ENCODE results near the gene TSSK2. TPM values are rescaled to one million over a fixed set of nuclear protein-coding genes. Genes with fewer than 3 reads are reported as not detected.

Gene TSSK2
- total RNA-seq, 2 experiments from 2014 or later: not detected

DNA sequence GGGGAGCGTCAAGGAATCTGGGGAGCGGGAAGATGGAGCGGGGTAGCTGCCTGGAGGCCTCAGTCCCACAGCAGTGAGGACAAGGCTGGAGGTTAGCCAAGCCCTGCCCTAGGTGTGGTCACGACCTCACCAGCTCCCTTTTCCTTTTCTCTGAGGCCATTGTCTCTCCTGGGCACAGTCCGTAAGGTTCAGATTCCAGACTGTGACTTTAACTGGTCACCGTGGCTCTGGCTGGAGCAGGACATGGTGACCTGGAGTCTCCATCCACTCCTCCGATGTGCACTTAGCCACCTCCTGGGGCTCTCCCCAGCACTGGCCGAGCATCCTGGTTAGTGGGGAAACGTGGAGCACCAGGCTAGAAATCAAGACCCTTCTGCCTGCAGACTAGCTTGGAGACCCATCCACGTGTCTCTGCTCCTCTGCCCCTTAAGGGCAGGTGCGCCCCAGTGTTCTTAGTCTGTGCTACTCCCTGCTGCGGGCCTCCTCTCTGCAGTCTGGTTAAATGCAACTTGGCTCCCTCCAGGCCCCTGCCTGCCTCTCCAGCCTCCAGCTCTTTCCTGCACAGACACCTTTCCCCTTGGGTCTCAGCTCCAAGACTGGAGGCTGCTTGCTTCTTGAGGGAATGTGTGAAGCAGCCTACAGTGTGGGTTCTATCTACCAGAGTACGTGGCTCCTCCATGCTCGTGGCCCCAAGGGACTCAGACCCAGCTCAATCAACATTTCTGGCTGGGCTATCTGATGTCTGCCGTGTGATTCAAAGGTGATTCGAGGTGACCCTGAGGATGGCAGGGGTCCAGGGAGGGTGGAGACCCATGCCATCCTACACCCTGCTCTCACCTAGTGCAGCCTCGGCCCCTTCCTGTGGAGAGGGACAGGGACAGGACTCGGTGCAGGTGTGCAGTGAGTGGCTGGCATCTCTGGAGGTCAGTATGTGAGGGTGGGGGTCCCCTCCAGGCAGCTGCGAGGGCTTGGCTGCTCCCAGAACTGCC, 42.2 kb downstream of the TSSK2 start:
- ChIA-PET CTCF (no interaction called here), POLR2A (no interaction called here)
- Mint-ChIP-seq H3K9me3 (no peaks in the 10 kb centered on the region), H3K27me3 (peaks cover 18% of the 10 kb centered on the region), H3K36me3 (ENCODE audit: low read depth) (peaks cover 5% of the 10 kb centered on the region), H3K27ac (peak overlapping the region; percentile 81), H3K4me3 (peak overlapping the region; percentile 87), H3K4me1 (peaks cover 46% of the 10 kb centered on the region)
- DNase-seq: no peak

DNA sequence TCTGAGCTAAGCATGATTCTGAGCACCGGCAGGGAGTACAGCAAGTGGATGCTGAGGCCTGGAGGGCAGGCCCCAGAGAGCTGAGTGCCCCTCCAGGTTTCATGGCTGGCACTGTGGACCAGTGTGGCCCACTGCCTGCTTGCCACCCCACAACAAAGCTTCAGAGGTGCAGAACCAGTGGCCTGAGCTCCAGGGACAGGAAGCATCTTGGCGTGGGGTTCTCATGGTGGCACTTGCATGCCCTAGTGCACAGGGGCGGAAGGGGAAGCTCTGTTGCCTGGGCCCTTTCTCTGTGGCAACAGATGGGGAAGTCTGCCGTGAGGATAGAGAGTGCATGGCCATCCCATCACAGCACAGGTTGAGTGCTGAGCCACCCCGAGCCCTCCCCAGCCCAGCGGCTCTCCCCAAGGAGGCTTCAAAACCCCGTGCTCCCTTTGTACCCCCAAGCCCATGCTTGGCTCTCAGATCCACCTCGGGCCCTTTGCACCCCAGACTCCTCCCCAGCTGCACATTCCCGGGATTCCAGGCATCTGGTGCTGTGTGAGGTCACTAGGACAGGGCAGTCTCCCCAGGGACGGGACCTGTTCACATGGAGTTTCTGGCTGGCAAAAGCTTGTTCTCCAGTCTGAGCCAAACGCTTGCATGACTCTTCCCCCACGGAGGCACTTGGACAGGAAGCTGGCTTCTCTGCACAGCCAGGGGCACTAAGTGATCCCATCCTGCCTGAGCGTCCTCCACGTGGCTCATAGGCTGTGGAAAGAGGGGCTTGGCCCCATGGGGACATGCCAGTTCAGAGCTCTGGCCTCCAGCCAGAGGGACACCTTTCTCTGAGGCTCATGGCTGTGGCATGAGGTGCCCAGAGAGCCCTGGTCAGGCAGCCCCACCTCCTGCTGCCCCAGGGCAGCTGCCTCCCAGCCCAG, 43.3 kb downstream of the TSSK2 start:
- no peak for DNase-seq
- Mint-ChIP-seq H3K4me3 (no peak overlapping the region), H3K27ac (no peak overlapping the region), H3K27me3 (peaks cover 10% of the 10 kb centered on the region), H3K36me3 (ENCODE audit: low read depth) (peaks cover 5% of the 10 kb centered on the region), H3K4me1 (peaks cover 46% of the 10 kb centered on the region), H3K9me3 (no peaks in the 10 kb centered on the region)
- POLR2A ChIA-PET: interaction anchor here (1.0 to 1.2 kb wide), 2 partner anchors 13 to 30 kb away, joined by 3 to 4 read pairs; partner anchors contain the start of gene ESS2
- CTCF ChIA-PET: no interaction called here

DNA sequence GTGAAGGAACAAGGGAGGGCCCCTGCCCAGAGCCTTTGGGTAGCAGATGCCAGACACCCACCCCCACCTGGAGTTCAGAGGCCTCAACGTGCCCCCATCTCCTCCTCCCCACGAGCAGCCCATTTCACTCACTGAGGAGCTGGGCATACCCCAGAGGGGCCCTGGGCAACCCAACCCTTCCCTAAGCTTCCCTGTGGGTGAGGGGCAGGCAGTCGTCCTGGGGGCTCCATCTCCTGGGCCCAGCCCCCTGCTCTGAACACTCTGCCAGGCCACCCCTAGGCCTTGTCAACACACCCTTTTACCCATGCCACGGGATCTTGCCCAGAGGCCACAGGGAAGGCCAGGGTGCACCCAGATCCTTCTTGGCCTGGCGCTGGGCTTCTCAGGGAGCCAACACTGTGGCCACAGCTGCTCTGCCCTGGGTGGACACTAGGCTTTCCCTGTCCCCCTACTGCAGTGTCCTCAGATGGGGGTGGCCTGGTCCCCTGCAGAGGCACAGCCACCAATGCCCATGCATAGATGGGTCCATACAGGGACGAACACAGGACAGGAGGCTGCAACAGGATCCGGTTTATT, 44.0 kb downstream of the TSSK2 start:
- H3K27ac Mint-ChIP-seq: no peak overlapping the region
- ChIA-PET POLR2A (interaction anchor here (1.0 to 1.2 kb wide), 2 partner anchors 12 to 30 kb away, joined by 3 to 4 read pairs; partner anchors contain the start of gene ESS2), CTCF (no interaction called here)

DNA sequence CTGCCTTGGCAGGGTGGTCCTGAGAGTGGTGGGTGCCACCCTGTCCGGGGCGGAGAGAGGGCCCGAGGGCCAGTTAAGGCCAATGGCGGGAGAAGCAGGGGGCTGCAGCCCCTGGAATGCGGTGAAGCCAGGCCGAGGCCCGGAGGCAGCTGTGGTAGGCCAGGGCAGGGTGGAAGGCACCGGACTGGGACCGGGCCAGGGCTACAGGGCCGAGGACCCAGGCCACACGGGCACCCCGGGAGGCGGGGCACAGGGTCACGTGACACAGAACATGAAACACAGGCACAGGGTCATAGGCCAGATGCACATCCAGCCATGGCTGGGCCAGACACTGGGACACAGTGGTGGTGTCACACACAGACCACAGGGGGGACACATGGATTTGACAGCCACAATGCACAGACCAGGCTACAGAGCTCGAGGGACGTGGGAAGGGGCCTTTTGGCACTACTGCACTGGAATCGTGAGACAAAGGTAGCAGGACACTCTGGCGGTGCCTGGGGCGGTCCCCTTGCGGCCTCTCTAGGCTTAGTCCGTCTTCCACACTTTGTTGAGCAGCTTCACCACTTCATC, 44.6 kb downstream of the TSSK2 start:
- H3K27me3 Mint-ChIP-seq: no peaks in the 10 kb centered on the region
- CTCF ChIA-PET: interaction anchor here (1.5 kb wide), 1 partner anchor 31 kb away, joined by 4 read pairs; the partner anchor contains the start of gene ESS2
- POLR2A ChIA-PET: interaction anchor here (1.0 kb wide), 1 partner anchor 32 kb away, joined by 3 read pairs; no protein-coding TSS in a partner anchor
- H3K4me3 Mint-ChIP-seq: peak overlapping the region; percentile 33
- DNase-seq: no peak
- no peak overlapping the region for H3K27ac Mint-ChIP-seq
- peaks cover 5% of the 10 kb centered on the region for H3K36me3 Mint-ChIP-seq (ENCODE audit: low read depth)
- H3K9me3 Mint-ChIP-seq: no peaks in the 10 kb centered on the region
- peaks cover 43% of the 10 kb centered on the region for H3K4me1 Mint-ChIP-seq

More for the DNA sequence above, 44.0 kb downstream of the TSSK2 start:
- Mint-ChIP-seq H3K4me3 (no peak overlapping the region), H3K4me1 (peaks cover 49% of the 10 kb centered on the region), H3K27me3 (peaks cover 5% of the 10 kb centered on the region), H3K36me3 (ENCODE audit: low read depth) (peaks cover 5% of the 10 kb centered on the region), H3K9me3 (no peaks in the 10 kb centered on the region)
- DNase-seq: no peak

DNA sequence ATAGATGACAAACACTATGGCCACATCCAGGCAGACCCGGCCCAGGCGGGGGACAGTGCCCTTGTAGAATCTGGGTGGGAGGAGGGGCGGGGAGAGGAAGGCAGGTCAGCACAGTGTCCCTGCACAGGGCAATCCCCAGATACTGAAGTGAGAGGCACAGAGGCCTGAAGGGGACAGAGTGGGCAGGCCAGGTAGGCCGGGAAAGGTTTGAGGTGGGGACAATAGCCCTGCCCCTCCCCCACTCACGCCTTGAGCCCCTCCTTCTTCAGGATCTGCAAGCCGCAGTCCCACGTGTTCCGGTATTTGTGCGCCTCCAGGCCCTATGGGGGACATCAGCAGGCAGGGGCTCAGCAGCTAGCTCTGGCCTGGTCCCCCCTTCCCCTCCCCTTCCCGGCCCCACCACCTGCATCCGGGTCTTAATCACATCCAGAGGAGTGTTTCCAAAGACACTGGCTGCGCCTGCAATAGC, 45.1 kb downstream of the TSSK2 start:
- no peak for DNase-seq
- Mint-ChIP-seq H3K4me3 (peak overlapping the region; percentile 33), H3K27ac (no peak overlapping the region), H3K4me1 (peaks cover 42% of the 10 kb centered on the region), H3K27me3 (no peaks in the 10 kb centered on the region), H3K36me3 (ENCODE audit: low read depth) (peaks cover 2% of the 10 kb centered on the region), H3K9me3 (no peaks in the 10 kb centered on the region)
- ChIA-PET POLR2A (interaction anchor here (1.0 to 1.6 kb wide), 2 partner anchors 27 to 33 kb away, joined by 3 read pairs; no protein-coding TSS in a partner anchor), CTCF (interaction anchor here (1.5 kb wide), 1 partner anchor 32 kb away, joined by 4 read pairs; the partner anchor contains the start of gene ESS2)

DNA sequence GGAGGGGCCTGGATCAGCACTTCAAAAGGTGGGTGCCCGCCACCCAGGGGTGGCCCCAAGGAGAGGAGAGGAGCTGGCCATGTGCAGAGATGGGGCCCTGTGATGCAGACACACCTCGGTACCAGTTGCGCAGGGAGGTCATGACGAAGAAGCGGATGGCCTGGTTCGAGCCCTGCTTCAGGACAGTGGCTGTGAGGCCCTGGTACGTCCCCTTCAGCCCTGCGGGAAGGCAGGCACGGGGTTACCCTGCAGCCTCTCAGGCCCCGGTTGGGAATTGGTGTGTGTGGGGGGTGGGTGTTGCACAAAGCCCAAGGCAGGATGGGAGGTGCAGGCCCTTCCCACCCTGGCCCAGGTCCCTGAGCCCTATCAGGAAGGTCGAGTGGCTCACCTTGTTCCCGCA, 45.6 kb downstream of the TSSK2 start:
- Mint-ChIP-seq H3K4me1 (peaks cover 42% of the 10 kb centered on the region), H3K36me3 (ENCODE audit: low read depth) (no peaks in the 10 kb centered on the region), H3K9me3 (no peaks in the 10 kb centered on the region), H3K27ac (peak overlapping the region; percentile 31), H3K27me3 (no peaks in the 10 kb centered on the region), H3K4me3 (peak overlapping the region; percentile 68)
- no peak for DNase-seq
- POLR2A ChIA-PET: interaction anchor here (1.6 kb wide), 1 partner anchor 28 kb away, joined by 3 read pairs; no protein-coding TSS in a partner anchor
- CTCF ChIA-PET: interaction anchor here (1.5 kb wide), 1 partner anchor 32 kb away, joined by 4 read pairs; the partner anchor contains the start of gene ESS2

DNA sequence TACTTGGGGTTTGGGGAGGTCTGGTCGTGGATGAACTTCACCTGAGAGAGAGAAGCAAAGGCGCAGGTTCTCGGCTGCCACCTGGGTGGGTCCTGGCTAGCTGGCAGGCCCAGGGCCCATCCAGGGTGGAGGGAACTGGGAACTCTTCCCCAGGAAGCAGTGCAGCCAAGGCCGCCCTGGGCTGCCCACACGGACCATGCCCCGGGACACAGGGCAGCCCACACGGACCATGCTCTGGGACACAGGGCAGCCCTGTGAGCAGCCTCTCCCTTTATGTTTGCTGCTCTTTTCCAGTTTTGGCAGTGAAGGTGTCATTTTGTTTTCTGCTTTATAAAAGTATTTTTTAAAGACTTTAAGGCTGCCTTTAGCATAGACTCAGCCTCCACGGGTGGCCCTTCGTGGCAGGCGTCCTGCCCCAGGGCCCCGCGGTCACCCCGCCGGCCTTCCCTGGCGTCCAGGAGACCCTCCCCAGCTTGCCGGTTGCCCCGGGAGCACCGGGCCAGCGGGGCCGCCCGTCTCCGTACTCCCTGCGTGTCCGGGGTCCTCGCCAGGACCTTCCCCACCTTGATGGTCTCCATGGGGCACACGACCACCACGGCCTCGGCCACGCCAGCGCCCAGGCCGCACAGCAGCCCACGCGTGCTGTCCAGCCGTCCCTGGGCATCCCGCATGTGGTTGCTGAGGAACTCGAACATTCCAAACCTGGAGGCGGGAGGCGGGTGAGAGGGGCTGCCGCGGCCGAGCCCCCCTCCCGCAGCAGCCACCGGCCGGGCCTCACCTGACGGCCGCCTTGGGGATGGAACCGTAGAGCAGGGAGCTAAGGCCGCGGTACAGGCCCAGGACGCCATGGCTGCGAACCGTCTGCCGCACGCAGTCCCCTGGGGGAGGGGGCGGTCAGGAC, 46.3 kb downstream of the TSSK2 start:
- POLR2A ChIA-PET: interaction anchor here (1.6 kb wide), 1 partner anchor 28 kb away, joined by 3 read pairs; no protein-coding TSS in a partner anchor
- peak overlapping the region; percentile 68 for H3K4me3 Mint-ChIP-seq
- no peaks in the 10 kb centered on the region for H3K27me3 Mint-ChIP-seq
- H3K9me3 Mint-ChIP-seq: no peaks in the 10 kb centered on the region
- peak overlapping the region; percentile 31 for H3K27ac Mint-ChIP-seq
- peaks cover 44% of the 10 kb centered on the region for H3K4me1 Mint-ChIP-seq
- CTCF ChIA-PET: interaction anchor here (0.6 to 2.5 kb wide), 2 partner anchors 33 to 118 kb away, joined by 3 to 12 read pairs; partner anchors contain the start of gene ESS2
- no peaks in the 10 kb centered on the region for H3K36me3 Mint-ChIP-seq (ENCODE audit: low read depth)
- no peak for DNase-seq

DNA sequence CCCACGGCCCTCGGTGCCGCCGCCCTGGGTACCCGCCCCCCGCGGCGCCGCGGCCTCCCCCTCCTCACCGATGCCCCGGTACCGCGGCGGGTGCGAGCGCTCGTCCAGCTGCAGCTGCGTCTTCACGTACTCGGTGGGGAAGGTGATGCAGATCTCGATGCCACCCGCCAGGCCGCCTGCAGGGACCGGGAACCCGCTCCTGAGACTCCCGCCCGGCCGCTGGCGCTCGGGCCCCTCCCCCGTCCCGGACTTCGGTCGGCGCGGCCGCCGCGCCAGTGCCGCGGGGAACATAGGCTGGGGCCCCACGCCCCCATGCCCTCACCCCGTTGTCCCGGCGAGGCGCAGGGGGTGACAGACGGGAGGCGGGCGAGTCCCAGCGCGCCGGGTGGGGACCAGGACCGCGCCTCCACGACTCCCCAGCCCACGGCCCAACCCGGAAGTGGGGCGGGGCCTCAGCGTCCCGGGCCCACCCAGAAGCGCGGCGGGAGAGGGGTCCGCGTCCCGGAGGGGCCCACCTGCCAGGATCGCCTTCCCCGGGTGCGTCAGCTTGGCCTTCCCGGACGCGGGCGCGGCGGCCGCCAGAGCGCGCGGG, 47.1 kb downstream of the TSSK2 start:
- Mint-ChIP-seq H3K4me3 (peak overlapping the region; percentile 72), H3K4me1 (peaks cover 39% of the 10 kb centered on the region), H3K9me3 (no peaks in the 10 kb centered on the region), H3K27me3 (peaks cover 2% of the 10 kb centered on the region), H3K27ac (no peak overlapping the region), H3K36me3 (ENCODE audit: low read depth) (no peaks in the 10 kb centered on the region)
- peak; percentile 65 for DNase-seq
- ChIA-PET CTCF (interaction anchor here (0.6 to 2.5 kb wide), 4 partner anchors 18 to 299 kb away, joined by 3 to 12 read pairs (median 4); partner anchors contain the start of gene ESS2), POLR2A (interaction anchor here (0.8 to 2.4 kb wide), 5 partner anchors 29 to 300 kb away, joined by 3 to 16 read pairs (median 3); partner anchors contain the start of genes CLTCL1 and ESS2)

DNA sequence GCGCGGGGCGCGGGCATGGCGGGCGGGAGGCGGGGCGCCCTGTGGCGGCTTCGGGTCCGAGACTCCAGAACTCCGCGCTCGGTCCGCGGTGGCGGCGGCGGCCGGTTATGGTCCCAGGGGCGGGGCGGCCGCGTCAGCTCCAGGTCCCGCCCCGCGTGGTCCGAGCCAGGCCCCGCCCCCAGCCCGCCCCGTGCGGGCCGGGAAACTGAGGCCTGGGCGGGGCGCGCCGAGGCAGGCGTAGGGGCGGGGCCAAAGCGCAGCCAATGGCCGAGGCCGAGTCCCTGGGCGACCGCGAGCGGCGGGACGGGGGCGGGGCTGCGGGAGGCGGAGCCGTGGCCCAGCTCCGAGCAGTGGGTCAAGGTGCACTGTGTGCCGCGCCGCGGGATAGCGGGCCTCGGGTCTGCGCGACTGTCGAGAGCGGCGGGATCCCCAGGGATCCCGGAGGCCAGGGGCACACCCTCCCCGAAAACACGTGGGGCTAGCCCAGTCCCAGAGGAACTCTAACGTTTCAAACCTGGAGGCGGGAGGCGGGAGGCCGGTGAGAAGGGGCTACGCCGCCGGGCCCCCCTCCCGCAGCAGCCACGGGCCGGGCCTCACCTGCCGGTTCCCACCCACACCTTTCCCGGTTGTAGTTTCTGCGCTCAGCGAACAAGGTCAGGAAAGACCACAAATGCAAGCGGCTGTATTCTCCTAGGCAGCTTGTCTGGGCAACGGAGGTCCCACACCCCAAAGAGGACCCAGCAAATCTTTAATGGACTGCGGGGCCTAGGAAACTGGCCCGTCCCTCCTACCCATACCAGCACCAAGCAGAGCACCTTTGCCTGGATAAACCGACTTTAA, 47.8 kb downstream of the TSSK2 start, which contains the start of gene SLC25A1:
TSS of gene SLC25A1 (minus strand) at position 80 of the 840 bp plus-strand sequence. CDS start at position 17, 63 bp downstream.
- POLR2A ChIA-PET: interaction anchor here (0.8 to 2.4 kb wide), 6 partner anchors 35 to 301 kb away, joined by 3 to 16 read pairs (median 4); partner anchors contain the start of genes CLTCL1, ESS2, HIRA and MRPL40
- Mint-ChIP-seq H3K36me3 (ENCODE audit: low read depth) (no peaks in the 10 kb centered on the region), H3K9me3 (no peaks in the 10 kb centered on the region), H3K4me3 (peak within 1 kb of the TSS; percentile 72), H3K27me3 (peaks cover 2% of the 10 kb centered on the region), H3K4me1 (peaks cover 32% of the 10 kb centered on the region), H3K27ac (peak within 1 kb of the TSS; percentile 21)
- CTCF ChIA-PET: interaction anchor here (0.8 to 2.5 kb wide), 9 partner anchors 11 to 298 kb away, joined by 3 to 12 read pairs (median 3); partner anchors contain the start of gene ESS2
- peak; percentile 89 for DNase-seq
